SJSA1 (cell line): ENCODE results near the gene ATP1B3. TPM values are rescaled to one million over a fixed set of nuclear protein-coding genes. Genes with fewer than 3 reads are reported as not detected.

Experiments used
- DNase-seq, 2 experiments: peaks; one replicate each; pipeline ENCODE4 v3.0.0-alpha.2; 2015 to 2020; ENCODE audit warnings: low spot score in 2 of 2, low read depth in 1 of 2
- H3K27ac ChIP-seq: fragments of 250-450 bp; sonication (Bioruptor Pico); 2 replicates; pipeline ENCODE4 v1.5.1; 2020; ENCODE audit warnings: mild to moderate bottlenecking, moderate library complexity
- H3K27me3 ChIP-seq: fragments of 250-450 bp; sonication (Bioruptor Pico); replicated peaks from 2 replicates; pipeline ENCODE4 v1.5.1; 2020; ENCODE audit warnings: mild to moderate bottlenecking, moderate library complexity
- H3K36me3 ChIP-seq: fragments of 250-450 bp; sonication (Bioruptor Pico); 2 replicates; pipeline ENCODE4 v1.5.1; 2020; ENCODE audit warnings: mild to moderate bottlenecking
- H3K4me1 ChIP-seq: fragments of 250-450 bp; sonication (Bioruptor Pico); replicated peaks from 2 replicates; pipeline ENCODE4 v1.6.1; 2021; ENCODE audit warnings: mild to moderate bottlenecking
- H3K4me3 ChIP-seq: fragments of 250-450 bp; sonication (Bioruptor Pico); 2 replicates; pipeline ENCODE4 v1.5.1; 2020; ENCODE audit warnings: mild to moderate bottlenecking
- H3K9me3 ChIP-seq: fragments of 250-450 bp; sonication (Bioruptor Pico); replicated peaks from 2 replicates; pipeline ENCODE4 v1.5.1; 2020; ENCODE audit warnings: mild to moderate bottlenecking
- total RNA-seq: library from RNA; depleted of rRNA; stranded (reverse); fragments of >200 nt; shearing (Covaris generic); gene quantifications from 2 replicates; pipeline ENCODE4 v1.2.3, GENCODE V29; 2014

The ATP1B3 gene
- total RNA-seq, 1 experiment from 2014 or later, result 88.9 TPM

DNA sequence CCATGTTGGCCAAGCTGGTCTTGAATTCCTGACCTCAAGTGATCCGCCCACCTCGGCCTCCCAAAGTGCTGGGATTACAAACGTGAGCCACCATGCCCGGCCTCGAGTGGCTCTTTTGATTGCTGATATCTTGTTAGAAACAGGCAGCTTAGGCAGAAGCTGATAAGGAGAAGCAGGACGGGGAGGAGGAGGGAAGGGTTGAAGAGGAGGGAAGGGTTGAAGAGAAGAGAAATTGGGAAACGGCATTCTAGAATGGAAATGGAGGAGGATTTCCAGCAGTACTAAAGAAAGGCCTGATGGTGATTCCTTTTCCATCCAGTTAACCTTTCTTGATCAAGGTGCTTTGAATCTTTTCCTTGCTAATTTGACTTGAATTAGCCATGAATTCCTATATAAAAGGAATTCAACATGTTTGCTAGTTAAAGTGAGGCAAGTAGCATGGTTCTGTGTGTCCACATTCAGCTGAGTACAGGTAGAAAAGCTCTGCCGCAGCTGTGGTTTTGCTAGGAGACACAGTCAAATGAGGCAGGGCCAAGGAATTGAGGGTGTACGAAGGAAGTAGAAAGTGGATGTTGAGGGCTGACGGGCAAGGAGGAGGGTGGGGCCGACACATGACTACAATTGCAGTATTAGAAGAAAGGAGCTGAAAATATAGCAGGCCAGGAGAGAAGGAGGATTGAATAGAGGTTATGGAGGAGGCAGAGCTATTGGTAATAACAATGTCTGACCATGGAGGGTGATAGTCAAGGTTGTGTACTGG is 27.2 kb upstream of the ATP1B3 start:
- H3K4me3 ChIP-seq, result no peak overlapping the region
- DNase-seq, result no peak
- H3K9me3 ChIP-seq, result no peaks in the 10 kb centered on the region
- H3K27ac ChIP-seq, result no peak overlapping the region
- H3K27me3 ChIP-seq, result no peaks in the 10 kb centered on the region
- peaks cover 15% of the 10 kb centered on the region for H3K4me1 ChIP-seq
- no peaks in the 10 kb centered on the region for H3K36me3 ChIP-seq

DNA sequence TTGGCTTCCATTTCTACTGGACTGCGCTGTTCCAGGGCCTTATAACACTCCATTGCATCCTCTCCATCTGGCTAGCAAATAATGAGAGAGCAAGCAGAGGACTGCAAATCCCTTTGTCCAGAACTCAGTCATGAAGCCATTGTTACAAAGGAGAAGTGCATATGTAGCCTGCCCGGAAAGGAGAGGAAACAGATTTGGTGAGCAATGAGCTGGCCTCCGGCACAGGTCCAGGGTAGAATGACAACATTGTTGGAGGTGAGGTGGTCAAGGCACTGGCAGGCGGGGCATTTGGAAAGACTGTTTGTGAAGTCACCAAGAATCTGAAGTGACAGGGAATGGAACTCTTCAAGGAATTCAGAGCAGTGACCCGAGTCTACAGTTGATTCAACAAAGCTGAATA is 25.0 kb upstream of the ATP1B3 start:
- DNase-seq, result no peak
- Histone ChIP-seq H3K36me3 (no peaks in the 10 kb centered on the region), H3K4me1 (peaks cover 9% of the 10 kb centered on the region; the same call in 1 of the 2 replicates), H3K27me3 (no peaks in the 10 kb centered on the region), H3K27ac (no peak overlapping the region), H3K4me3 (no peak overlapping the region), H3K9me3 (no peaks in the 10 kb centered on the region)

- Histone ChIP-seq H3K36me3 (no peaks in the 10 kb centered on the region), H3K27ac (no peak overlapping the region), H3K4me3 (no peak overlapping the region), H3K4me1 (peaks cover 9% of the 10 kb centered on the region; the same call in 1 of the 2 replicates), H3K9me3 (no peaks in the 10 kb centered on the region), H3K27me3 (no peaks in the 10 kb centered on the region)
- DNase-seq, result no peak
Observed at GRCh38 chr3:141853081-141853601, 23.3 kb upstream of the ATP1B3 start.

DNA sequence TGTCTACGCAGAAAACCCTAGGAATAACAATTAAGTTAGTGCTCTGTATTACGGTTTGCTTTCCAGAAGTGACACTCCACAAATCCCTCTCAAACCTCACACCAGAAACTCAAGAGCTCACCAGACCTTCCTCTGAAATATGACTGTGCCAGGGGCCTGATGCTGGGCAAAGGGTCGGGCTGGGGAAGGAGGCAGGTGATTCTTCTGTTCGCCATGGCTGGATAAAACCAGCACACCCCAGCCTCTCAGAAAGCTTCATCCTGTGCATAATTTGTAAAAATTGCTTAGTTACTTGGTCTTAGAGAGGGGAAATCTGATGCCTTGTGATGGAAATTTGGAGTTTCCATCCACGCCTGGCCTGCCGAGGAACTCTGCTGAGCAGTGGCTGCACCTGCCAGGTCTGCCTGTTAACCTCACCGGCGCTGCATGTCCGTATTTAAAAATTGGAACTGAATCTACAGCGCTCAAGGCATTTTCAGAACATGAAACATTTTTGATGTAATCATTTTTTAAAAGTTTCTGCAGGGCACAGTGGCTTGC is 22.7 kb upstream of the ATP1B3 start:
- H3K4me3 ChIP-seq, result no peak overlapping the region
- no peaks in the 10 kb centered on the region for H3K9me3 ChIP-seq
- no peaks in the 10 kb centered on the region for H3K27me3 ChIP-seq
- no peaks in the 10 kb centered on the region for H3K36me3 ChIP-seq
- no peak overlapping the region for H3K27ac ChIP-seq
- no peak for DNase-seq
- peaks cover 9% of the 10 kb centered on the region; the same call in 1 of the 2 replicates for H3K4me1 ChIP-seq

DNA sequence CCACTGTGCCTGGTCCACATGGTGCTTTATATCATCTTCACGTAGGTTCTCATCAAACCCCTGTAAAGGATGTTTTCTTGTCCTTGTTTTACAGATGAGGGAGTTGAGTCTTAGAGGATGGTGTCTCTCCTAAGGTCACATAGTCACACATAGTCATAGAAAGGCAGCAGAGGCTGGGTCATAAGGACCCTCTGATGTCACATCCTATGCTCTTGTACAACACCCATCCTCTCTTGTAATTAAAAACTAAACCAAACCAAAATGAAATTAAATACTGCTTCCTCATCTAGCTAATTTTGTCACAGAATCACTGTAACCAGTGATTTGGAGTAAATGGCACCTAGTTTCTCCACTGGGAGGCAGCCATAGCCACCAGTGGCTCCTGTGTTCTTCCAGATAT is 21.8 kb upstream of the ATP1B3 start:
- Histone ChIP-seq H3K4me1 (peaks cover 9% of the 10 kb centered on the region; the same call in 1 of the 2 replicates), H3K36me3 (no peaks in the 10 kb centered on the region), H3K9me3 (no peaks in the 10 kb centered on the region), H3K27me3 (no peaks in the 10 kb centered on the region), H3K27ac (no peak overlapping the region), H3K4me3 (no peak overlapping the region)
- no peak for DNase-seq

GRCh38 chr3:141858312-141858711 is 18.1 kb upstream of the ATP1B3 start:
- no peak for DNase-seq
- no peaks in the 10 kb centered on the region for H3K9me3 ChIP-seq
- H3K27me3 ChIP-seq, result no peaks in the 10 kb centered on the region
- no peaks in the 10 kb centered on the region for H3K36me3 ChIP-seq
- no peak overlapping the region for H3K27ac ChIP-seq
- no peak overlapping the region for H3K4me3 ChIP-seq
- 0 out of 2 replicates have a peak, but pooled peaks cover under 1% of the 10 kb centered on the region for H3K4me1 ChIP-seq

GRCh38 chr3:141859651-141860050 is 16.8 kb upstream of the ATP1B3 start:
- DNase-seq, result no peak
- Histone ChIP-seq H3K9me3 (no peaks in the 10 kb centered on the region), H3K27ac (no peak overlapping the region), H3K27me3 (no peaks in the 10 kb centered on the region), H3K4me1 (no peaks in the 10 kb centered on the region), H3K4me3 (no peak overlapping the region), H3K36me3 (no peaks in the 10 kb centered on the region)

DNA sequence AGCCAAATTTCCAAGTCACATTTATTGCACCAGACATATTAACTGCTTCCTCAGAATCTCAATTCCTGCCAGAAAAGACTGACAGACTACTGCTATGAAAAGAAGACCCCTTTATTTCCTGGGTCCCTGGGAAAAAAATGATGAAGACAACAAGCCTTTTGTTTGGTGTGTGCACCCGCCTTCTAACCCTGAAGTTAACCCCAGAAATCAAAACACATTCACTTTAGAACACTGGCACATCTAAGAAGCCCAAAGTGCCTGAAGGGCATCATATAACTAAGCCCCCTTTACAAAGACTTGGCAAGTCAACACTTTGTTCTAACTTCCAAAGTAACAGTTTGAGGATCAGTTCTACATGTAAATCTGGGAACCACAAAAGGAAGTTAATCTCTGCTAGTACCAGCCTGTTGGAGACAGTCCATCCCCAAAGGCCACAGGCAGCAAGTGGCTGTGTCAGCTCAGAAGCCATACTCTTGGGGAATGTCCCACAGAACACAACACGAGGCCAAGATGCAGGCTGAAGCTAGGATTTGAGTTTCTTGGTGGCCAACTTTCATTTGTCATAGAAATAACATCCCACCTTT is 16.3 kb upstream of the ATP1B3 start:
- no peaks in the 10 kb centered on the region for H3K27me3 ChIP-seq

GRCh38 chr3:141860766-141861513 is 15.5 kb upstream of the ATP1B3 start:
- Histone ChIP-seq H3K36me3 (no peaks in the 10 kb centered on the region), H3K27ac (no peak overlapping the region), H3K4me3 (no peak overlapping the region), H3K27me3 (no peaks in the 10 kb centered on the region), H3K9me3 (no peaks in the 10 kb centered on the region), H3K4me1 (no peaks in the 10 kb centered on the region)
- no peak for DNase-seq

More for the DNA sequence above, 16.3 kb upstream of the ATP1B3 start:
- Histone ChIP-seq H3K27ac (no peak overlapping the region), H3K4me3 (no peak overlapping the region), H3K36me3 (no peaks in the 10 kb centered on the region), H3K4me1 (no peaks in the 10 kb centered on the region), H3K9me3 (no peaks in the 10 kb centered on the region)
- no peak for DNase-seq

DNA sequence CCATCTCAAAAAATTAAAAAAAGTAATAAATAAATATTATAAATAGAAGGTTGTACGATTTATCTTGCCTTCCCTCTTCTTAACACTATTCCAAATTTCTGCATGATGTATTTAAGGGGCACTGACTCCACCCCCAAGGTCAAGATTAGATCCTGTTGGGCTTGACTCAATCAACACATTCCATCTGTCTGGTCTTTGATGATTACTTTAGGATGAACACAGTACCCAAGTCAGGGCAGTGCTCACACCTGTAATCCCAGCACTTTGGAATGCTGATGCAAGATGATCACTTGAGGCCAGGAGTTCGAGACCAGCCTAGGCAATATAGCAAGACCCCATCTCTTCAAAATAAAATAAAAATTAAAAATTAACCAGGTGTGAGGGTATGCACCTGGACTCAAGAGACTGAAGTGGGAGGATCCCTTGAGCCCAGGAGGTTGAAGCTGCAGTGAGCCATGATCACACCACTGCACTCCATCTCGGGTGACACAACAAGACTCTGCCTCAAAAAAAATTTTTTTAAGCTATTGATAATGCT is 14.1 kb upstream of the ATP1B3 start:
- H3K27me3 ChIP-seq, result no peaks in the 10 kb centered on the region
- H3K27ac ChIP-seq, result no peak overlapping the region
- H3K4me1 ChIP-seq, result no peaks in the 10 kb centered on the region
- no peaks in the 10 kb centered on the region for H3K36me3 ChIP-seq
- no peaks in the 10 kb centered on the region for H3K9me3 ChIP-seq
- H3K4me3 ChIP-seq, result no peak overlapping the region
- DNase-seq, result no peak

- no peaks in the 10 kb centered on the region for H3K9me3 ChIP-seq
- no peak overlapping the region for H3K27ac ChIP-seq
- no peaks in the 10 kb centered on the region for H3K4me1 ChIP-seq
- no peaks in the 10 kb centered on the region for H3K27me3 ChIP-seq
- no peaks in the 10 kb centered on the region for H3K36me3 ChIP-seq
- no peak for DNase-seq
- no peak overlapping the region for H3K4me3 ChIP-seq
Observed at GRCh38 chr3:141863491-141863890, 13.0 kb upstream of the ATP1B3 start.

DNA sequence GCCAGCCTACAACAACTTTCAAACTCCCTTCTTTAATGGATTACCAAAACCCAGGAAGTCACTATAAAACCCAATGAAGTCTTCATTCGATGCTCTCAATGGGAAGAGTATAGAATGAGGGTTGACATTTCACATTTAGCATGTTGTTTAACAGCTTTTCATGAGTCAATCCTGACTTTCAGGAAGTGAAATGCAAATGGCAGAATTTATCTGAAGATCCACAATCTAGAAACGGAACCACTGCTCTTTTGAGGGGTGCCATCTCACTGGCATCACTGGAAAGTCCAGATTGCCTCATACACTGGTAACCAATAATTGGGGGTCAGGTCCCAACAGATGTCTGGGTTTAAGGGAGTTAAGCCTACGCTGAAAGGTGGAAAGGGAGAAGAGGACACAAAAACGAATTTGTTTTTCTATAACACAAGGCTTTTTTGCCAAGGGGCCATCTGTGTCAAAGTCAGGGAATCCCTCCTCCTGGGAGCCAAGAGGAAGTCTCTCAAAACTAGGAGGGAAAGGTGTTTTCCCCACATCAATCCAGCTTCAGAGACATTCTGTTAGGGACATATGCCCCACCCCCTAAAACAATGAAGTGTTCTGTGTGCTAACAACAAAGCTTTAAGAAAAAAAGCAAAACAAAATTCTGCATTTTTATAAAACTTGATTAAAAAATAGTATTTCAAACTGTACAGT is 12.0 kb upstream of the ATP1B3 start:
- no peaks in the 10 kb centered on the region for H3K9me3 ChIP-seq
- H3K27ac ChIP-seq, result no peak overlapping the region
- H3K27me3 ChIP-seq, result no peaks in the 10 kb centered on the region
- H3K4me3 ChIP-seq, result no peak overlapping the region
- no peaks in the 10 kb centered on the region for H3K4me1 ChIP-seq
- no peaks in the 10 kb centered on the region for H3K36me3 ChIP-seq
- DNase-seq, result no peak

DNA sequence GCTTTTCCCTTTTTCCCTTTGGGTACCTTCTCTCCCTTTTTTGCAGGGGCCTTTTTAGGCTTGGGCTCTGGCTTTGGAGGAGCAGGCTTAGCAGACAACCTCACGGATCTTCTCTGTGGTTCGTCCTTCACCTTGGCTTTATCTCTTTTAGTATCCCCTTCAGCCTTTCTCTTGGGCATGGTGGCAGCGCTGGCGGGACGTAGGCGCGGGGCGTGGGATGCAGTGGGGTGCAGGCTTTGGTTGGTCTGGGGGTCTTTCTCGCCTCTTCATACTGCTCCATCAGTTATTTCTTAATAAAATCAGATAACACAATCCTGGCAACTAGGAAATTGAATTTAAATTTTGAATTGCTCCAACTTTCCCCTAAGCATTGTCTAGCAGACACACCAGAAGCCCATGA is 11.3 kb upstream of the ATP1B3 start:
- Histone ChIP-seq H3K4me1 (no peaks in the 10 kb centered on the region), H3K27ac (no peak overlapping the region), H3K27me3 (no peaks in the 10 kb centered on the region), H3K36me3 (no peaks in the 10 kb centered on the region), H3K4me3 (no peak overlapping the region), H3K9me3 (no peaks in the 10 kb centered on the region)
- no peak for DNase-seq
